GM12878 (cell line): ENCODE measurements around the gene SIT1. TPM values are rescaled to one million over a fixed set of nuclear protein-coding genes. Genes with fewer than 3 reads are reported as not detected.

ENCODE experiments used
- ATAC-seq: fragments of 200-7000 bp; cut with Tn5 transposase; 3 replicates; pipeline ENCODE4 v1.9.1; 2020; ENCODE audit warnings: mild to moderate bottlenecking, moderate library complexity
- BruUV-seq: library from RNA; stranded (reverse); fragments of 400-500 nt; replicated peaks from 2 replicates; lab custom pipeline; 2021; lab: Mats Ljungman, UMichigan
- CTCF ChIA-PET: fragments of 300-600 bp; sonication (Branson Sonifier 250); formaldehyde crosslinking; extraction: SDS; loops from one replicate; lab custom pipeline; 2021; ENCODE audit warnings: inconsistent platforms; lab: Yijun Ruan, JAX
- POLR2A ChIA-PET: fragments of 350-600 bp; formaldehyde crosslinking; extraction: SDS; loops from one replicate; lab custom pipeline; 2021; ENCODE audit warnings: inconsistent platforms; lab: Charles Lee
- RAD21 ChIA-PET: fragments of 300-600 bp; sonication (Branson Sonifier 250); formaldehyde crosslinking; loops from one replicate; lab custom pipeline; 2023; ENCODE audit warnings: antibody characterized with exemption; ENCODE audit not compliant: unreplicated experiment; lab: Charles Lee
- SMC1A ChIA-PET: fragments of 300-600 bp; sonication (Branson Sonifier 250); formaldehyde crosslinking; loops from one replicate; lab custom pipeline; 2023; ENCODE audit not compliant: unreplicated experiment, uncharacterized antibody; lab: Charles Lee
- DNase-seq: peaks from one replicate; pipeline ENCODE4 v3.0.0-alpha.2; 2011; ENCODE audit warnings: low read depth, low spot score
- FAIRE-seq: peaks from 3 replicates; lab custom pipeline; 2011; peaks lifted over from hg19 to GRCh38; lab: Jason Lieb, UNC
- H2AFZ ChIP-seq: 2 replicates; pipeline ENCODE4 v1.6.0; 2011; ENCODE audit warnings: low read depth, low read length, control low read depth; ENCODE audit not compliant: control insufficient read depth
- H3K27ac ChIP-seq: 2 replicates; pipeline ENCODE4 v1.5.1; 2011; ENCODE audit warnings: control low read depth; ENCODE audit not compliant: control insufficient read depth, insufficient read depth
- H3K27me3 ChIP-seq, 2 experiments: replicated peaks in 1 of 2; 2 replicates each; pipeline versions ENCODE4 v1.6.0 to v1.6.1; 2011; ENCODE audit warnings: low read length in 1 of 2; ENCODE audit not compliant: control insufficient read depth in 2 of 2, insufficient read depth in 2 of 2
- H3K36me3 ChIP-seq, 2 experiments: 2 replicates each; pipeline ENCODE4 v1.5.1; 2011; ENCODE audit warnings: low read length in 1 of 2; ENCODE audit not compliant: control insufficient read depth in 2 of 2, insufficient read depth in 2 of 2
- H3K4me1 ChIP-seq: 2 replicates; pipeline ENCODE4 v1.6.1; 2011; ENCODE audit warnings: mild to moderate bottlenecking, low read length, moderate library complexity, mixed read lengths; ENCODE audit not compliant: control insufficient read depth, insufficient read depth
- H3K4me2 ChIP-seq: 2 replicates; pipeline ENCODE4 v1.6.0; 2011; ENCODE audit warnings: control low read depth; ENCODE audit not compliant: control insufficient read depth, insufficient read depth
- H3K4me3 ChIP-seq: fragments of 200-600 bp; sonication (generic); 2 replicates; pipeline ENCODE4 v1.5.1; 2016
- H3K79me2 ChIP-seq: 2 replicates; pipeline ENCODE4 v1.6.0; 2011; ENCODE audit warnings: low read length; ENCODE audit not compliant: control insufficient read depth, insufficient read depth
- H3K9ac ChIP-seq: 2 replicates; pipeline ENCODE4 v1.8.0; 2011; ENCODE audit warnings: low read length, control low read depth, mixed read lengths; ENCODE audit not compliant: control insufficient read depth, insufficient read depth
- H3K9me3 ChIP-seq: replicated peaks from 3 replicates; pipeline ENCODE4 v1.5.1; 2011; ENCODE audit warnings: mild to moderate bottlenecking, low read length; ENCODE audit not compliant: control insufficient read depth, insufficient read depth
- H4K20me1 ChIP-seq: 2 replicates; pipeline ENCODE4 v1.6.0; 2011; ENCODE audit not compliant: control insufficient read depth, insufficient read depth
- BHLHE40 ChIP-seq, 2 experiments: fragments of 450-650 bp in 1 of 2; IDR thresholded peaks; 2 replicates each; pipeline ENCODE4 v1.6.1; 2011 to 2017; ENCODE audit warnings: low read depth in 2 of 2, borderline replicate concordance in 1 of 2, improper control_type of control experiment in 1 of 2, low read length in 1 of 2, mild to moderate bottlenecking in 1 of 2
- BMI1 ChIP-seq: fragments of 450-650 bp; IDR thresholded peaks from 2 replicates; pipeline ENCODE4 v1.6.1; 2016; ENCODE audit warnings: mild to moderate bottlenecking, moderate library complexity, borderline replicate concordance
- BRCA1 ChIP-seq: IDR thresholded peaks from 2 replicates; pipeline ENCODE4 v1.6.1; 2011; ENCODE audit warnings: low read depth, low read length, improper control_type of control experiment
- CREM ChIP-seq: IDR thresholded peaks from 2 replicates; pipeline ENCODE4 v1.6.1; 2014; ENCODE audit warnings: antibody characterized with exemption, low read depth
- E2F4 ChIP-seq: IDR thresholded peaks from 2 replicates; pipeline ENCODE4 v1.6.1; 2012; ENCODE audit warnings: low read depth, low read length, improper control_type of control experiment
- FOXK2 ChIP-seq: fragments of 450-650 bp; IDR thresholded peaks from 2 replicates; pipeline ENCODE4 v1.6.1; 2017; ENCODE audit warnings: mild to moderate bottlenecking, moderate library complexity
- GABPA ChIP-seq: IDR thresholded peaks from 2 replicates; pipeline ENCODE4 v1.6.1; 2014; ENCODE audit warnings: antibody characterized with exemption, low read depth, mild to moderate bottlenecking, inconsistent platforms
- IRF5 ChIP-seq: fragments of 450-650 bp; IDR thresholded peaks from 2 replicates; pipeline ENCODE4 v1.6.1; 2017; ENCODE audit warnings: borderline replicate concordance
- MYC ChIP-seq: IDR thresholded peaks from 2 replicates; pipeline ENCODE4 v1.6.1; 2011; ENCODE audit warnings: mild to moderate bottlenecking, low read length, moderate library complexity, inconsistent platforms; ENCODE audit not compliant: insufficient read depth, insufficient replicate concordance, insufficient read length, severe bottlenecking
- NKRF ChIP-seq: fragments of 450-650 bp; conservative IDR thresholded peaks from 2 replicates; pipeline ENCODE4 v1.6.1; 2017; ENCODE audit warnings: mild to moderate bottlenecking, moderate library complexity
- RBBP5 ChIP-seq: fragments of 200-600 bp; sonication (generic); conservative IDR thresholded peaks from 2 replicates; pipeline ENCODE4 v1.6.1; 2016
- RCOR1 ChIP-seq: conservative IDR thresholded peaks from 2 replicates; pipeline ENCODE4 v1.6.1; 2012; ENCODE audit warnings: low read depth, low read length, improper control_type of control experiment
- SMC3 ChIP-seq: IDR thresholded peaks from 2 replicates; pipeline ENCODE4 v1.6.1; 2011; ENCODE audit warnings: low read length, improper control_type of control experiment, borderline replicate concordance
- ZNF274 ChIP-seq: IDR thresholded peaks from one replicate; pipeline ENCODE4 v1.8.0; 2011; ENCODE audit not compliant: insufficient read length, insufficient read depth
- in situ Hi-C: fragments of 300-500 bp; cut with MboI; formaldehyde crosslinking; loops from 9 replicates; pipeline ENCODE4 v1.14.3; 2018; ENCODE audit warnings: mixed read lengths
- intact Hi-C: fragments of 100-400 bp; cut with micrococcal nuclease; formaldehyde crosslinking; loops from one replicate; pipeline ENCODE4 v1.14.2; 2022; ENCODE audit not compliant: unreplicated experiment
- polyA plus RNA-seq, 11 experiments: library from polyadenylated mRNA; depleted of rRNA in 4 of 11; unstranded in 6 of 11; stranded (reverse) in 5 of 11; fragments of >200 nt; fragmentation: Nextera tagmentation in 4 of 11; fragmentation: Illumina TruSeq in 1 of 11; extraction: Ambion mirVana in 4 of 11; extraction: Trizol in 1 of 11; gene quantifications; 1 replicate in 1 of 11; 2 replicates in 10 of 11; pipeline versions ENCODE4 v1.2.1 to v1.2.3, GENCODE V29; 2011 to 2016; ENCODE audit warnings: inconsistent platforms in 2 of 11, missing spikeins in 2 of 11, low read depth in 1 of 11
- total RNA-seq, 4 experiments: library from RNA; depleted of rRNA in 3 of 4; stranded (reverse); fragments of >200 nt in 3 of 4; fragmentation: Illumina TruSeq in 1 of 4; extraction: Trizol in 1 of 4; gene quantifications; 2 replicates each; pipeline versions ENCODE4 v1.2.1 to v1.2.3, GENCODE V29; 2013 to 2021

Gene SIT1
- total and polyA plus RNA-seq, 10 of the 15 experiments (the other 5 are each of a cell fraction or from before 2014, with no cell fraction given): 0.97 to 137 (median 59.7) TPM

- intact Hi-C loops: no loop called here
- peak overlapping the region; percentile 28; the same call in 1 of the 2 replicates for H3K4me2 ChIP-seq
Measured at GRCh38 chr9:35635730-35636129, 15.0 kb downstream of the SIT1 start.

More at GRCh38 chr9:35635730-35636129, 15.0 kb downstream of the SIT1 start:
- Histone ChIP-seq H3K27ac (peak overlapping the region; percentile 40; the same call in 1 of the 2 replicates), H3K4me3 (peak overlapping the region; percentile 2; the same call in 1 of the 2 replicates), H3K27me3 (no peaks in the 10 kb centered on the region), H3K9ac (no peak overlapping the region), H3K9me3 (no peaks in the 10 kb centered on the region), H2AFZ (no peak overlapping the region), H3K4me1 (peaks cover 25% of the 10 kb centered on the region), H3K79me2 (no peaks in the 10 kb centered on the region), H4K20me1 (no peaks in the 10 kb centered on the region), H3K36me3 (no peaks in the 10 kb centered on the region)
- ChIA-PET RAD21 (interaction anchor here (0.8 to 3.1 kb wide), 6 partner anchors 10 to 92 kb away, joined by 3 to 16 read pairs (median 5); no protein-coding TSS in a partner anchor), SMC1A (interaction anchor here (0.5 to 4.5 kb wide), 5 partner anchors 10 to 22 kb away, joined by 3 to 32 read pairs (median 4); partner anchors contain the start of gene SIT1), POLR2A (interaction anchor here (0.9 to 2.4 kb wide), 4 partner anchors 11 to 31 kb away, joined by 3 to 12 read pairs (median 5); partner anchors contain the start of gene TESK1), CTCF (interaction anchor here (0.6 to 3.3 kb wide), 10 partner anchors 10 to 94 kb away, joined by 3 to 31 read pairs (median 4); partner anchors contain the start of gene ARHGEF39)
- FAIRE-seq (no peak), DNase-seq (no peak), ATAC-seq (no peak)
- in situ Hi-C loops: no loop called here
- BruUV-seq: no TSS peak
- TF ChIP-seq BRCA1: no peak
- TF ChIP-seq E2F4: no peak
- TF ChIP-seq IRF5: no peak
- TF ChIP-seq BMI1: no peak
- TF ChIP-seq RBBP5: no peak
- no peak for TF ChIP-seq ZNF274
- no peak for TF ChIP-seq FOXK2
- TF ChIP-seq NKRF: no peak
- no peak for TF ChIP-seq RCOR1
- no peak for TF ChIP-seq MYC
- TF ChIP-seq BHLHE40 (IDR thresholded peaks at IDR 0.05; ENCODE audit: borderline replicate concordance in 1 of 2, low read depth in 2 of 2, low read length in 1 of 2): no peak
- no peak for TF ChIP-seq GABPA
- TF ChIP-seq SMC3: no peak
- TF ChIP-seq CREM: no peak
